ENCODE measurements around the gene ITGB4. TPM values are rescaled to one million over a fixed set of nuclear protein-coding genes. Genes with fewer than 3 reads are reported as not detected.
A peak's percentile ranks its signal among the peaks of the same experiment; 100 is the strongest.

ITGB4 gene
- total and polyA plus RNA-seq, 10 of the 15 experiments (the other 5 are each of a cell fraction or from before 2014, with no cell fraction given): 0.06 to 1.6 (median 0.27) TPM; not detected in 2

DNA sequence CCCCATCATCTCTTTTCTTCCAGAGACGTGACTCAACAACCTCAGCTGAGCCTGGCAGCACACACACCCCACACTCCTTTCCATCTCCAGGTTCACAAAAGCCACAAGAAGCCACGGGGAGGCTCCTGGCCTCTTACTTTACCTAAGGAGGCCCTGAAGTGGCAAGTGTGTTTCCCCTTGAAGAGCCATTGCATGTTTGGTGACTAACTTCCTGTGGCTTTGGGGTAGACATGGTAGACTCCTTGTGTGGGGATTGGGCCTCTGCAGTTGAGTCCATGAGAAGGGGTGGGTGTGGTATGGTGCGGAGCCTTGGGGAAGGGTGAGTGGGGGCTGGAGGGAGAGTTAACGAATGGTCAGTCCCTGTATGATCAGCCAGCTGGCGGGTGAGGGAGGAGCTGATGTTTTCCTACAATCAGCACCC, 29.9 kb upstream of the ITGB4 start:
- ChIA-PET RAD21 (ENCODE audit: unreplicated experiment) (interaction anchor here (1.4 kb wide), 1 partner anchor 58 kb away, joined by 3 read pairs; the partner anchor contains the start of gene SMIM5), POLR2A (no interaction called here), SMC1A (ENCODE audit: uncharacterized antibody, unreplicated experiment) (interaction anchor here (0.6 to 1.4 kb wide), 2 partner anchors 14 to 22 kb away, joined by 3 to 4 read pairs; no protein-coding TSS in a partner anchor), CTCF (interaction anchor here (1.0 to 4.9 kb wide), 3 partner anchors 18 to 66 kb away, joined by 3 to 62 read pairs (median 3); no protein-coding TSS in a partner anchor)
- peaks cover 37% of the 10 kb centered on the region for H3K79me2 ChIP-seq (ENCODE audit: control insufficient read depth, insufficient read depth, low read length)
- H3K4me2 ChIP-seq (ENCODE audit: control insufficient read depth, insufficient read depth): no peak overlapping the region
- no peak for ATAC-seq
- DNase-seq (ENCODE audit: low read depth, low spot score): no peak
- no peak overlapping the region for H3K9ac ChIP-seq (ENCODE audit: control insufficient read depth, insufficient read depth, low read length)
- H3K27ac ChIP-seq (ENCODE audit: control insufficient read depth, insufficient read depth): peak overlapping the region; percentile 28; the same call in 1 of the 2 replicates
- TF ChIP-seq RAD21 (IDR thresholded peaks at IDR 0.05; ENCODE audit: insufficient read depth, low read depth, low read length) (no peak), SREBF2 (IDR thresholded peaks at IDR 0.05; ENCODE audit: low read length) (no peak), SUPT20H (IDR thresholded peaks at IDR 0.05; ENCODE audit: borderline replicate concordance, control insufficient read depth, low read depth, low read length) (no peak), POU2F2 (IDR thresholded peaks at IDR 0.05; ENCODE audit: borderline replicate concordance, low read depth, low read length) (no peak), RUNX3 (IDR thresholded peaks at IDR 0.05; ENCODE audit: low read length) (peak; percentile 52; the same call in 1 of the 2 replicates), NR2C2 (IDR thresholded peaks at IDR 0.05; ENCODE audit: borderline replicate concordance, control insufficient read depth, insufficient read length, low read depth) (no peak), SIN3A (IDR thresholded peaks at IDR 0.05; ENCODE audit: low read depth, low read length) (no peak), CREM (IDR thresholded peaks at IDR 0.05; ENCODE audit: low read depth) (no peak)
- TF ChIP-seq, protein P1, sequence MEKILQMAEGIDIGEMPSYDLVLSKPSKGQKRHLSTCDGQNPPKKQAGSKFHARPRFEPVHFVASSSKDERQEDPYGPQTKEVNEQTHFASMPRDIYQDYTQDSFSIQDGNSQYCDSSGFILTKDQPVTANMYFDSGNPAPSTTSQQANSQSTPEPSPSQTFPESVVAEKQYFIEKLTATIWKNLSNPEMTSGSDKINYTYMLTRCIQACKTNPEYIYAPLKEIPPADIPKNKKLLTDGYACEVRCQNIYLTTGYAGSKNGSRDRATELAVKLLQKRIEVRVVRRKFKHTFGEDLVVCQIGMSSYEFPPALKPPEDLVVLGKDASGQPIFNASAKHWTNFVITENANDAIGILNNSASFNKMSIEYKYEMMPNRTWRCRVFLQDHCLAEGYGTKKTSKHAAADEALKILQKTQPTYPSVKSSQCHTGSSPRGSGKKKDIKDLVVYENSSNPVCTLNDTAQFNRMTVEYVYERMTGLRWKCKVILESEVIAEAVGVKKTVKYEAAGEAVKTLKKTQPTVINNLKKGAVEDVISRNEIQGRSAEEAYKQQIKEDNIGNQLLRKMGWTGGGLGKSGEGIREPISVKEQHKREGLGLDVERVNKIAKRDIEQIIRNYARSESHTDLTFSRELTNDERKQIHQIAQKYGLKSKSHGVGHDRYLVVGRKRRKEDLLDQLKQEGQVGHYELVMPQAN (conservative IDR thresholded peaks at IDR 0.05): no peak
- no peak overlapping the region for H3K4me3 ChIP-seq
- no peaks in the 10 kb centered on the region for H3K27me3 ChIP-seq (replicated peaks in 1 of 2; ENCODE audit: control insufficient read depth in 2 of 2, insufficient read depth in 2 of 2, low read length in 1 of 2)
- WGBS (ENCODE audit: insufficient coverage, insufficient replicate concordance, low lambda C conversion rate, missing lambda C conversion rate): 68% methylated on average over 5 of the region's 5 CpGs
- no peak overlapping the region for H2AFZ ChIP-seq (ENCODE audit: control insufficient read depth, low read depth, low read length)
- H3K36me3 ChIP-seq (ENCODE audit: control insufficient read depth in 2 of 2, insufficient read depth in 2 of 2, low read length in 1 of 2): peaks cover 15 to 22% of the 10 kb centered on the region in 2 experiments; a peak in 3 of 4 replicates
- no peak for FAIRE-seq
- BruUV-seq (replicated peaks): no TSS peak
- in situ Hi-C loops (cut with MboI) (no loop called here), intact Hi-C loops (cut with micrococcal nuclease; ENCODE audit: unreplicated experiment) (no loop called here)
- H3K4me1 ChIP-seq (ENCODE audit: control insufficient read depth, insufficient read depth, low read length): peaks cover 43% of the 10 kb centered on the region
- no peaks in the 10 kb centered on the region for H3K9me3 ChIP-seq (replicated peaks; ENCODE audit: control insufficient read depth, insufficient read depth, low read length)
- no peaks in the 10 kb centered on the region for H4K20me1 ChIP-seq (ENCODE audit: control insufficient read depth, insufficient read depth)
